WTC11 (cell line): ENCODE data around the gene PARD3B.

Source experiments
- CTCF ChIP-seq: fragments of 200-600 bp; IDR thresholded peaks from 2 replicates; pipeline ENCODE4 v1.8.0; 2022; ENCODE audit warnings: antibody characterized with exemption
- E2F1 ChIP-seq: sonication (generic); formaldehyde crosslinking; IDR thresholded peaks from 2 replicates; pipeline ENCODE4 v1.8.0; 2022; ENCODE audit warnings: mild to moderate bottlenecking, missing genetic modification reagents
- FOXP4 ChIP-seq: sonication (generic); formaldehyde crosslinking; IDR thresholded peaks from 2 replicates; pipeline ENCODE4 v1.8.0; 2022; ENCODE audit warnings: mild to moderate bottlenecking, missing genetic modification reagents
- SP1 ChIP-seq: sonication (generic); formaldehyde crosslinking; conservative IDR thresholded peaks from 2 replicates; pipeline ENCODE4 v1.8.1; 2022; ENCODE audit warnings: missing genetic modification reagents
- ZMAT4 ChIP-seq: fragments of 250-450 bp; sonication (Bioruptor Pico); IDR thresholded peaks from 2 replicates; pipeline ENCODE4 v1.9.0; 2021; ENCODE audit warnings: mild to moderate bottlenecking

- TF ChIP-seq SP1 (CRISPR knock-in tag), result no peak
- TF ChIP-seq CTCF, result no peak
- no peak for TF ChIP-seq FOXP4 (CRISPR knock-in tag)
- no peak for TF ChIP-seq ZMAT4 (CRISPR knock-in tag)
- no peak for TF ChIP-seq E2F1 (CRISPR knock-in tag)
These were observed 375.5 kb downstream of the PARD3B start for GRCh38 chr2:204920776-204921175.
